ENCODE measurements around the gene SIGLEC11. TPM values are rescaled to one million over a fixed set of nuclear protein-coding genes. Genes with fewer than 3 reads are reported as not detected.

SIGLEC11 gene
- total RNA-seq, 1 experiment from 2014 or later, result not detected

- Mint-ChIP-seq H3K4me3 (ENCODE audit: low read depth, unreplicated experiment) (no peak overlapping the region), H3K36me3 (ENCODE audit: insufficient read depth, unreplicated experiment) (no peaks in the 10 kb centered on the region), H3K9me3 (ENCODE audit: low read depth, unreplicated experiment) (no peaks in the 10 kb centered on the region), H3K4me1 (ENCODE audit: low read depth, unreplicated experiment) (peaks cover 14% of the 10 kb centered on the region), H3K27me3 (ENCODE audit: unreplicated experiment) (peaks cover 51% of the 10 kb centered on the region), H3K27ac (ENCODE audit: unreplicated experiment) (no peak overlapping the region)
- intact Hi-C loops (cut with micrococcal nuclease; ENCODE audit: unreplicated experiment), result no loop called here
- no TSS peak for BruUV-seq (replicated peaks)
- no peak for TF ChIP-seq CTCF (IDR thresholded peaks at IDR 0.05; ENCODE audit: unreplicated experiment)
- no peak for DNase-seq
- CTCF ChIA-PET, result no interaction called here
These were observed 4.9 kb downstream of the SIGLEC11 start for GRCh38 chr19:49956115-49956495.

- peaks cover 44% of the 10 kb centered on the region for H3K27me3 Mint-ChIP-seq (ENCODE audit: unreplicated experiment)
- intact Hi-C loops (cut with micrococcal nuclease; ENCODE audit: unreplicated experiment), result no loop called here
- H3K27ac Mint-ChIP-seq (ENCODE audit: unreplicated experiment), result no peak overlapping the region
- CTCF ChIA-PET, result interaction anchor here (0.7 to 0.8 kb wide), 2 partner anchors 12 to 374 kb away, joined by 3 to 7 read pairs; partner anchors contain the start of gene KCNC3
- BruUV-seq (replicated peaks), result no TSS peak
- H3K9me3 Mint-ChIP-seq (ENCODE audit: low read depth, unreplicated experiment), result no peaks in the 10 kb centered on the region
- H3K4me3 Mint-ChIP-seq (ENCODE audit: low read depth, unreplicated experiment), result no peak overlapping the region
- peaks cover 1% of the 10 kb centered on the region for H3K36me3 Mint-ChIP-seq (ENCODE audit: insufficient read depth, unreplicated experiment)
- DNase-seq, result no peak
- no peak for TF ChIP-seq CTCF (IDR thresholded peaks at IDR 0.05; ENCODE audit: unreplicated experiment)
- H3K4me1 Mint-ChIP-seq (ENCODE audit: low read depth, unreplicated experiment), result peaks cover 14% of the 10 kb centered on the region
These were observed 6.0 kb downstream of the SIGLEC11 start for GRCh38 chr19:49954933-49955332.

GRCh38 chr19:49954092-49954829 is 6.7 kb downstream of the SIGLEC11 start:
- Mint-ChIP-seq H3K36me3 (ENCODE audit: insufficient read depth, unreplicated experiment) (peaks cover 4% of the 10 kb centered on the region), H3K4me3 (ENCODE audit: low read depth, unreplicated experiment) (no peak overlapping the region), H3K27me3 (ENCODE audit: unreplicated experiment) (peaks cover 50% of the 10 kb centered on the region), H3K9me3 (ENCODE audit: low read depth, unreplicated experiment) (no peaks in the 10 kb centered on the region), H3K4me1 (ENCODE audit: low read depth, unreplicated experiment) (peaks cover 14% of the 10 kb centered on the region), H3K27ac (ENCODE audit: unreplicated experiment) (no peak overlapping the region)
- no peak for TF ChIP-seq CTCF (IDR thresholded peaks at IDR 0.05; ENCODE audit: unreplicated experiment)
- CTCF ChIA-PET, result interaction anchor here (0.7 to 0.9 kb wide), 4 partner anchors 11 to 375 kb away, joined by 3 to 7 read pairs (median 3); partner anchors contain the start of genes KCNC3 and NUP62
- intact Hi-C loops (cut with micrococcal nuclease; ENCODE audit: unreplicated experiment), result no loop called here
- no TSS peak for BruUV-seq (replicated peaks)
- peak; percentile 25 for DNase-seq

- Mint-ChIP-seq H3K36me3 (ENCODE audit: insufficient read depth, unreplicated experiment) (peaks cover 4% of the 10 kb centered on the region), H3K4me1 (ENCODE audit: low read depth, unreplicated experiment) (peaks cover 14% of the 10 kb centered on the region), H3K27me3 (ENCODE audit: unreplicated experiment) (peaks cover 54% of the 10 kb centered on the region), H3K27ac (ENCODE audit: unreplicated experiment) (no peak overlapping the region), H3K4me3 (ENCODE audit: low read depth, unreplicated experiment) (no peak overlapping the region), H3K9me3 (ENCODE audit: low read depth, unreplicated experiment) (no peaks in the 10 kb centered on the region)
- CTCF ChIA-PET, result interaction anchor here (0.9 kb wide), 1 partner anchor 15 kb away, joined by 3 read pairs; no protein-coding TSS in a partner anchor
- DNase-seq, result no peak
- TF ChIP-seq CTCF (IDR thresholded peaks at IDR 0.05; ENCODE audit: unreplicated experiment), result no peak
- no TSS peak for BruUV-seq (replicated peaks)
- intact Hi-C loops (cut with micrococcal nuclease; ENCODE audit: unreplicated experiment), result no loop called here
These were observed 7.6 kb downstream of the SIGLEC11 start for GRCh38 chr19:49953416-49953815.
